Glomerular visceral epithelial cell (primary cell): ENCODE data around the gene HACD3.
"Not testable (repeated sequence)": the region's sequence is repeated elsewhere in the genome, so short reads cannot be mapped to it uniquely, and the experiment has no call there.

ENCODE experiments used
- DNase-seq: peaks from one replicate; pipeline ENCODE4 v3.0.0-alpha.2; 2016; ENCODE audit errors: extremely low spot score

The HACD3 gene

GRCh38 chr15:65549288-65549687 is 19.0 kb downstream of the HACD3 start:
- DNase-seq, result not testable (repeated sequence)

- peak; percentile 36 for DNase-seq
Measured at GRCh38 chr15:65550681-65551098, 20.4 kb downstream of the HACD3 start.

GRCh38 chr15:65551183-65551582 is 20.9 kb downstream of the HACD3 start:
- no peak for DNase-seq

- DNase-seq, result not testable (repeated sequence)
Measured at GRCh38 chr15:65552851-65553250, 22.6 kb downstream of the HACD3 start.

GRCh38 chr15:65553691-65554090 is 23.4 kb downstream of the HACD3 start:
- DNase-seq, result no peak

GRCh38 chr15:65556622-65557021 is 26.4 kb downstream of the HACD3 start:
- no peak for DNase-seq

GRCh38 chr15:65558336-65558735 is 28.1 kb downstream of the HACD3 start:
- DNase-seq, result no peak

- no peak for DNase-seq
Measured at GRCh38 chr15:65558997-65559760, 28.9 kb downstream of the HACD3 start.

GRCh38 chr15:65559941-65560340 is 29.7 kb downstream of the HACD3 start:
- DNase-seq, result no peak

GRCh38 chr15:65561934-65562333 is 31.7 kb downstream of the HACD3 start:
- DNase-seq, result no peak

GRCh38 chr15:65569728-65570127 is 39.5 kb downstream of the HACD3 start:
- no peak for DNase-seq

GRCh38 chr15:65571971-65572370 is 41.7 kb downstream of the HACD3 start:
- DNase-seq, result no peak

- DNase-seq, result peak; percentile 48
Measured at GRCh38 chr15:65576664-65577063, 46.4 kb downstream of the HACD3 start.

- no peak for DNase-seq
Measured at GRCh38 chr15:65577129-65577996, 47.1 kb downstream of the HACD3 start.

GRCh38 chr15:65578904-65579728 is 48.9 kb downstream of the HACD3 start:
- no peak for DNase-seq

- no peak for DNase-seq
Measured at GRCh38 chr15:65579762-65580161, 49.5 kb downstream of the HACD3 start.

- peak; percentile 18 for DNase-seq
Measured at GRCh38 chr15:65580287-65580686, 50.0 kb downstream of the HACD3 start.

GRCh38 chr15:65583701-65584100 is 53.4 kb downstream of the HACD3 start:
- DNase-seq, result peak; percentile 57

GRCh38 chr15:65584241-65584640 is 54.0 kb downstream of the HACD3 start:
- no peak for DNase-seq

- DNase-seq, result no peak
Measured at GRCh38 chr15:65587094-65587493, 56.8 kb downstream of the HACD3 start.

GRCh38 chr15:65595960-65596359 is 65.7 kb downstream of the HACD3 start:
- no peak for DNase-seq

GRCh38 chr15:65598468-65598867 is 68.2 kb downstream of the HACD3 start:
- no peak for DNase-seq
